ENCODE data around the gene LYPD1. TPM values are rescaled to one million over a fixed set of nuclear protein-coding genes. Genes with fewer than 3 reads are reported as not detected.
A peak's percentile ranks its signal among the peaks of the same experiment; 100 is the strongest.

Gene LYPD1
- total RNA-seq, 1 experiment from 2014 or later: not detected

DNA sequence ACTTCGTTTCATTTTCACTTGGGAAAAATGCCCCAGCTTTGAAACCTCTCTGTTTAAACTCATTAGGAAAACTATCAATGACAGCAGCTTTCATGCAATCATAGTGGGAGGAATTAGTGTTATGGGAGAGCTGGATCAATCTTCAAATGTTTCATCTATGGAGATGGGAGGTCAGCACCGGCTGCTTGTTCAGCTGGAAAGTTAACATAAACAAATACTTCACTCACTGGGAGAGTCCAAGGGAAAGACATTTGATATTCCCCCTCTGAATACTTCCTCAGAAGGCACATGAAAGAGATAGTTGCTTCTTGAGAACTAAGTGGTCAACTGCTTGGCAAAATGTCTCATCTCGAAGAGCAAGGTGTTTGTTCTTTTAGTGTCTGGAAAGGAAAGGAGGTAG, 7.3 kb downstream of the LYPD1 start:
- DNase-seq (ENCODE audit: unreplicated experiment): no peak
- H3K36me3 Mint-ChIP-seq (ENCODE audit: insufficient read depth, unreplicated experiment): no peaks in the 10 kb centered on the region
- H3K27ac Mint-ChIP-seq (ENCODE audit: low read depth, unreplicated experiment): no peak overlapping the region
- H3K9me3 Mint-ChIP-seq (ENCODE audit: unreplicated experiment): no peaks in the 10 kb centered on the region
- peaks cover 26% of the 10 kb centered on the region for H3K27me3 Mint-ChIP-seq (ENCODE audit: insufficient read depth, unreplicated experiment)
- TF ChIP-seq, protein P1, sequence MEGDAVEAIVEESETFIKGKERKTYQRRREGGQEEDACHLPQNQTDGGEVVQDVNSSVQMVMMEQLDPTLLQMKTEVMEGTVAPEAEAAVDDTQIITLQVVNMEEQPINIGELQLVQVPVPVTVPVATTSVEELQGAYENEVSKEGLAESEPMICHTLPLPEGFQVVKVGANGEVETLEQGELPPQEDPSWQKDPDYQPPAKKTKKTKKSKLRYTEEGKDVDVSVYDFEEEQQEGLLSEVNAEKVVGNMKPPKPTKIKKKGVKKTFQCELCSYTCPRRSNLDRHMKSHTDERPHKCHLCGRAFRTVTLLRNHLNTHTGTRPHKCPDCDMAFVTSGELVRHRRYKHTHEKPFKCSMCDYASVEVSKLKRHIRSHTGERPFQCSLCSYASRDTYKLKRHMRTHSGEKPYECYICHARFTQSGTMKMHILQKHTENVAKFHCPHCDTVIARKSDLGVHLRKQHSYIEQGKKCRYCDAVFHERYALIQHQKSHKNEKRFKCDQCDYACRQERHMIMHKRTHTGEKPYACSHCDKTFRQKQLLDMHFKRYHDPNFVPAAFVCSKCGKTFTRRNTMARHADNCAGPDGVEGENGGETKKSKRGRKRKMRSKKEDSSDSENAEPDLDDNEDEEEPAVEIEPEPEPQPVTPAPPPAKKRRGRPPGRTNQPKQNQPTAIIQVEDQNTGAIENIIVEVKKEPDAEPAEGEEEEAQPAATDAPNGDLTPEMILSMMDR (IDR thresholded peaks at IDR 0.05; ENCODE audit: unreplicated experiment): no peak
- no peak overlapping the region for H3K4me3 Mint-ChIP-seq (ENCODE audit: unreplicated experiment)
- ChIA-PET POLR2A (no interaction called here), CTCF (no interaction called here)
- intact Hi-C loops (cut with micrococcal nuclease): no loop called here
- H3K4me1 Mint-ChIP-seq (ENCODE audit: insufficient read depth, unreplicated experiment): no peaks in the 10 kb centered on the region
- no TSS peak for BruUV-seq (replicated peaks)

DNA sequence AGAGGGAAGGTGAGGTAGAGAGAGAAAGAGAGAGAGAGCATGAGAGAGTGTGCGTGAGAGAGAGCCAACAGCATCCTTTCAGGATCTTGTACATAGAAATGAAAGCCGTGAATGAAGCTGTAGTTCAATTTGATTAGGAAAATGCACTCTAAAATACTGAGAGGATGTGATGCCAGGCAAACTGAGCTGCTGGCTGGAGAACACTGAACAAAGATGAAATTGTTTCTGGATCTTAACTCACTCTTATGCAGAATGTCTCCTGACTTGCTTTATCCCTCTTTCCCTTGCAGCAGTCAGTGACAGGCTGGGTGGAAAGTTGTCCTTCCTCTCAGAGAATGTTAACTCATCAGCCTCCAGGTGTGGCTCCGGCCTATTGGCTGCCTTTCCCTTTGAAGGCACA, 10.7 kb downstream of the LYPD1 start:
- no peak for DNase-seq (ENCODE audit: unreplicated experiment)
- intact Hi-C loops (cut with micrococcal nuclease): loop anchor here (10.0 kb wide), 1 partner anchor 115 kb away; no protein-coding TSS in a partner anchor
- Mint-ChIP-seq H3K9me3 (ENCODE audit: unreplicated experiment) (no peaks in the 10 kb centered on the region), H3K36me3 (ENCODE audit: insufficient read depth, unreplicated experiment) (no peaks in the 10 kb centered on the region), H3K4me1 (ENCODE audit: insufficient read depth, unreplicated experiment) (no peaks in the 10 kb centered on the region), H3K4me3 (ENCODE audit: unreplicated experiment) (no peak overlapping the region), H3K27me3 (ENCODE audit: insufficient read depth, unreplicated experiment) (peaks cover 12% of the 10 kb centered on the region), H3K27ac (ENCODE audit: low read depth, unreplicated experiment) (no peak overlapping the region)
- no TSS peak for BruUV-seq (replicated peaks)
- TF ChIP-seq, protein P1 (IDR thresholded peaks at IDR 0.05; ENCODE audit: unreplicated experiment): no peak
- ChIA-PET POLR2A (no interaction called here), CTCF (interaction anchor here (0.9 to 1.6 kb wide), 6 partner anchors 9 to 1184 kb away, joined by 3 to 6 read pairs (median 3); no protein-coding TSS in a partner anchor)

DNA sequence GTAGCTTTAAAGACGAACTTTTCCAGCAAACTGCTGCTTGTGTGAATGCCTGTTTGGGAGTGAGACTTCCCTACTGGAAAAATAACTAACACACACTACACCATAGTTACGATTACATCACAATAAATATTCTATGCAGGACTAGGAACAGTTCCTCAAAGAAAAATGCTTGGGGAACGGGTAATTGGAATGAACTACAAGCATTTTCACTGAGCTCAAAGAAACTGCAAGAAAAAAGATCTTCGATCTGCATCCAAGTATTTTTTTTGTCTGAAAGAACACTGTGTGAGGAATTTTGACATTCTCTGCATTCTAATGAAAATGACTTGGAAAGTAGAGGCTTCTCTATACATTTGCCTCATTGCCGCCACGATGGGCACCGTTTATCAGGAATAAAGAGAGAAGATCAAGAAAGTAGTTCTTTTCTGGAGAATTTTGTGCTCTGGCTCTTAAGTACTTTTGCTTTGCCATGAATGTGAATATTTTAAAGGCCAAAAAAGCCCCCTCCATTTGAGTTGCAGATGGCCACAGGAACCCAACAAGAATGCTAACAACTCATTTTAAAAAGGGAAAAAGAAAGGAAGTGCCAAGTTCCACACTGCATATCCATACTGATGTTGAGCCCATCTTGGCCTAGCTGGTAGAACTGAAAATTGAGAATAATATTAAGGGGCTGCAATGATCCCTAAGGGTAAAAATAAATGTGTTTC, 13.6 kb downstream of the LYPD1 start:
- no peaks in the 10 kb centered on the region for H3K4me1 Mint-ChIP-seq (ENCODE audit: insufficient read depth, unreplicated experiment)
- BruUV-seq (replicated peaks): no TSS peak

DNA sequence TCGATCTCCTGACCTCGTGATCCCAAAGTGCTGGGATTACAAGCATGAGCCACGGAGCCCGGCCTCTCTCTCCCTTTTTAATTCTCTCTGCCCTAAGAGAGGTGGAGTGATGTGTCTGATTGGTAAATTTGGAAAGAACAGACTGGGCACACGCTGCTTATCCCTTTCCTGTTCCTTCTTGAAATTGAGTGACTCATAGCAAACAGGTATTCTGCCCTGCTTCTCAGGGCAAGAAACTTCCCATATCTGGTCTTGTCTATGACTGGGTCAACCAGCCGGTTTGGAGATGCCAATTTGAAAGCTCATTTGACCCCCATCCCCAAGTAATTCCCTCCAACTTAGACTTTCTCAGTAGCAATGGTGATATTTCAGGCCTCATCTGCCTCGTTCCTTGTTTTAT, 15.0 kb downstream of the LYPD1 start:
- BruUV-seq (replicated peaks): no TSS peak
- Mint-ChIP-seq H3K4me1 (ENCODE audit: insufficient read depth, unreplicated experiment) (no peaks in the 10 kb centered on the region), H3K27ac (ENCODE audit: low read depth, unreplicated experiment) (no peak overlapping the region), H3K36me3 (ENCODE audit: insufficient read depth, unreplicated experiment) (no peaks in the 10 kb centered on the region), H3K9me3 (ENCODE audit: unreplicated experiment) (no peaks in the 10 kb centered on the region), H3K27me3 (ENCODE audit: insufficient read depth, unreplicated experiment) (no peaks in the 10 kb centered on the region), H3K4me3 (ENCODE audit: unreplicated experiment) (no peak overlapping the region)
- peak; percentile 12 for DNase-seq (ENCODE audit: unreplicated experiment)
- TF ChIP-seq, protein P1 (IDR thresholded peaks at IDR 0.05; ENCODE audit: unreplicated experiment): no peak
- CTCF ChIA-PET: interaction anchor here (0.6 kb wide), 1 partner anchor 20 kb away, joined by 4 read pairs; no protein-coding TSS in a partner anchor
- intact Hi-C loops (cut with micrococcal nuclease): loop anchor here (10.0 kb wide), 1 partner anchor 110 kb away; no protein-coding TSS in a partner anchor
- POLR2A ChIA-PET: no interaction called here

More for the DNA sequence above, 13.6 kb downstream of the LYPD1 start:
- TF ChIP-seq, protein P1 (IDR thresholded peaks at IDR 0.05; ENCODE audit: unreplicated experiment): no peak
- ChIA-PET CTCF (interaction anchor here (1.1 kb wide), 1 partner anchor 308 kb away, joined by 3 read pairs; no protein-coding TSS in a partner anchor), POLR2A (no interaction called here)
- H3K9me3 Mint-ChIP-seq (ENCODE audit: unreplicated experiment): no peaks in the 10 kb centered on the region
- intact Hi-C loops (cut with micrococcal nuclease): loop anchor here (10.0 kb wide), 1 partner anchor 112 kb away; no protein-coding TSS in a partner anchor
- no peak overlapping the region for H3K27ac Mint-ChIP-seq (ENCODE audit: low read depth, unreplicated experiment)
- no peaks in the 10 kb centered on the region for H3K27me3 Mint-ChIP-seq (ENCODE audit: insufficient read depth, unreplicated experiment)
- DNase-seq (ENCODE audit: unreplicated experiment): no peak
- H3K36me3 Mint-ChIP-seq (ENCODE audit: insufficient read depth, unreplicated experiment): no peaks in the 10 kb centered on the region
- no peak overlapping the region for H3K4me3 Mint-ChIP-seq (ENCODE audit: unreplicated experiment)

All from MCF 10A (cell line).